ENCODE data around the gene RALY.
"Not testable (repeated sequence)": the region's sequence is repeated elsewhere in the genome, so short reads cannot be mapped to it uniquely, and the experiment has no call there.

RALY gene

DNA sequence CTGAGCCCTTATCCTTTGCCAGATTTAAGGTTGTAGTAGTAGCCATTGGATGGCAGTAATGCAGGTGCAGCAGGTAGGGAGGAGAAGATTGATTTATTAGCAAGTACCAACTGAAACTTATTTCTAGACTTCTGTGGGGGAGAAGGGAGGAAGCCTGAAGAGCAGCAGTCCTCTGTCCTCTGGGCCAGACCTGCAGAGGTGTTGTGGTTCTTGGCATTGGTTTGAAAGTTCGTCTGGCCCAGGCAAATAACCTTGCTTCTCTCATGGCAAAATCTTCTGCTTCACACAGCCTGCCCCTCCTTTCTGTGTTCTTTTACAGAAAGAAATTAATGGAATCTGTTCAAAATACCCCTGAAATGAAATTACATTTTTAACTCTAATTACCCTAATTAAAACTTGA lies 24.5 kb downstream of the RALY start:
- no peak for DNase-seq

- no peak for DNase-seq
Measured at GRCh38 chr20:34022151-34022838, 28.6 kb downstream of the RALY start.

GRCh38 chr20:34022839-34023234 lies 29.1 kb downstream of the RALY start:
- DNase-seq, result no peak

DNA sequence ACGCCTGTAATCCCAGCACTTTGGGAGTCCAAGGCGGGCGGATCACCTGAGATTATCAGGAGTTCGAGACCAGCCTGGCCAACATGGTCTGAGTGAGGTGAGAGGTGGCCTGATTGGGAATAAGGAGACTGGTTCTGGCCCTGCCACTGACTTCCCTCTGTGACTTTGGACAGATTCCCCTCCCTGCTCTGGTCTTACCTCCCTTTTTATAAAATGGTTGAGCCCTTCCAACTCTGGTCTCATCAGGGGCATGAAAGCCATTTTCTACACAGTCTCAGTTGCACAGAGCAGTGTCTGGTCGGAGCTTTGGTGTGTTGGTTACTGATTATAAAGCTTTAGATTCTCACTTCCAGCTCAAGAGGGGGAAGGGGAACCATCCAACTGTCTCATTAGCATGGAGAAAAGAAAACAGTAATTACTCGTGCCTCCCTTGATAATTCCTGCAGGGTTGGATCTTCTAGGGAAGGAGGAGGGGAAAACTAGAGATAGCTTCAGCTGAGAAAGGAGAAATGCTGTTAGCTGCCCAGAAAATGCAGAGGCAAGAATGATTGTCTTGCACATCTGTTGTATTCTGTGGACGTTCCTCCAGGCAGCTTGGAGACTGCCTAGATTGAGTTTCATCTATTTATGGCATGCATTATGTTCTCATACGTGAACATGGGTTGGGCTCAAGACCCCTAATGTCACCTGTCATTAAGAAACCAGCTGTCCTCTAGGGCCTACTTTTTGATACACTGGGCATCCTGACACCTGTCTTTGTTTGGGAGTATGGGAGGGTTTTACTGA lies 30.4 kb downstream of the RALY start:
- no peak for DNase-seq

DNA sequence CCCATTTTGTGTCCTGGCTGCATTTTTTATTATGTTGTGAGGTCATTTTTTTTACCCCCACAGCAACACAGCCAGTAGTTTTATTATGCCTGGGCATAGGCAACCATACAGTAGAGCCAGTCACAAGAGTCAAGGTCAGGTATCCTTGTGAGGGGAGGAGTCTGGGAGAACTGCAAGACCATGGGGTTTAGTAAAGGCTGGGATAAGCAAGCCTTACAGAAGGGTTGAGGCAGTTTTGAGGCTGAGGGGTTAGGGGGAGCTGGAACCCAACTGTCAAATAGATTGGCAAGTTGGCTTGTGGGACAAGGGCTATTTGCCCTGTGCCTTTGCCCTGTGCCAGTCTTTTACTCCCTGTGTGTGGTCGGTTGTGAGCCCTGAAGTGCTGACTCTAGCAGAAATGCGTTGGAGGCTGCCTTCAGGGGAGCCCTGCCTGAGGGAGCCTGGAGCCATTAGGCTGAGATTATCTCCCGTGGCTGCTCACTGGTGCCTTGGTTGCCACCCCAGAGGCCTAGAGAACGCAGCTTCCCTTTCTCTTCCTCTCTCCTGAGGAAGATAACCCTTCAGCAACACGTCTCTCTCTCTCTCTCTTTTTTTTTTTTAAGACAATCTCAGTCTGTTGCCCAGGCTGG lies 31.1 kb downstream of the RALY start:
- no peak for DNase-seq

DNA sequence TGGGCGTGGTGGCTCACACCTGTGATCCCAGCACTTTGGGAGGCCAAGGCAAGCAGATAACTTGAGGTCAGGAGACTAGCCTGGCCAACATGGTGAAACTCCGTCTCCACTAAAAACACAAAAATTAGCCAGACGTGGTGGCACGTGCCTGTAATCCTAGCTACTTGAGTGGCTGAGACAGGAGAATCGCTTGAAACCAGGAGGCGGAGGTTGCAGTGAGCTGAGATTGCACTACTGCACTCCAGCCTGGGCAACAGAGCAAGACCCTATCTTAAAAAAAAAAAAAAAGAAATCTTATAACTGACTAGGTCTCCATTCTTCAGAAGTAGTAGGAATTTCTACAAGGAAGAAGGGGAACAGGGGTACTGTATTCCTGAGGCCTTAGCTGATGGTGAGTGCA lies 34.3 kb downstream of the RALY start:
- not testable (repeated sequence) for DNase-seq

DNA sequence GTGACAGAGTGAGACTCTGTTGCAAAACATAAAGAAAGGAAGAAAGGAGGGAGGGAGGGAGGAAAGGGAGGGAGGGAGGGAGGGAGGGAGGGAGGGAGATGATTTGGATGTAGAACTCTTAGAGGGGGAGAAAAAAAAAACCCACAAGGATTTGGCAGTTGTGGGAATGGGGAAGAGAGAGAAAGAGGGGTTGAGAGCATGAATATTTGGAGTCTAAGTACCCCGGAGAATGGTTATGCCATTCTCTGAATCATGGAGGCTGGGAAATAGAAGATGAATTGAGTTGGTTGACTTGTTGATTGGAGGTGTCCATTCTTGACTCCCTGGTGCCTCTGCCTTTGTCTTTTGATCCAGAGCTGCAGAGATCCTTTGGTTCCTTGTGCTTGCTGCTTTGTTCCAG lies 35.7 kb downstream of the RALY start:
- DNase-seq, result no peak

DNA sequence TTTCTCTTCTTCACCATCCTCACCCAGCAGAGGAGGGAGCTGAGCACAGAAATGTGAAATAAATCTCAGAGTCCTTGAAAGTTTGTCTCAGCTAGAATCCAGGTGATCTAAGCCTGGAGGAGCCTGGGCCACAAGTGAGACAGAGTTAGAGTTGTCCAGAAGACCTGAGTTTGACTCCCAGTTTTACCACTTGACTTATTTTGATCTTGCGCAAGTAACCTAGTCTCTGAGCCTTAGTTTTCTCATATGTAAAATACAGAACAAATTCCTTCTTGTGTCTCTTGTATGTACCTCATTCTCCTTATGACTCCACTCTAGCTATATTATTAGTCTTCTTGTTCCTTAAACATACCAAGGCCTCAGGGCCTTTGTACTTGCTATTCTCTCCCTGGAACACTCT lies 36.7 kb downstream of the RALY start:
- DNase-seq, result no peak

- no peak for DNase-seq
Measured at GRCh38 chr20:34033903-34034302, 40.2 kb downstream of the RALY start.

GRCh38 chr20:34037121-34037520 lies 43.4 kb downstream of the RALY start:
- peak; percentile 6 for DNase-seq

- no peak for DNase-seq
Measured at GRCh38 chr20:34037767-34038166, 44.1 kb downstream of the RALY start.

DNA sequence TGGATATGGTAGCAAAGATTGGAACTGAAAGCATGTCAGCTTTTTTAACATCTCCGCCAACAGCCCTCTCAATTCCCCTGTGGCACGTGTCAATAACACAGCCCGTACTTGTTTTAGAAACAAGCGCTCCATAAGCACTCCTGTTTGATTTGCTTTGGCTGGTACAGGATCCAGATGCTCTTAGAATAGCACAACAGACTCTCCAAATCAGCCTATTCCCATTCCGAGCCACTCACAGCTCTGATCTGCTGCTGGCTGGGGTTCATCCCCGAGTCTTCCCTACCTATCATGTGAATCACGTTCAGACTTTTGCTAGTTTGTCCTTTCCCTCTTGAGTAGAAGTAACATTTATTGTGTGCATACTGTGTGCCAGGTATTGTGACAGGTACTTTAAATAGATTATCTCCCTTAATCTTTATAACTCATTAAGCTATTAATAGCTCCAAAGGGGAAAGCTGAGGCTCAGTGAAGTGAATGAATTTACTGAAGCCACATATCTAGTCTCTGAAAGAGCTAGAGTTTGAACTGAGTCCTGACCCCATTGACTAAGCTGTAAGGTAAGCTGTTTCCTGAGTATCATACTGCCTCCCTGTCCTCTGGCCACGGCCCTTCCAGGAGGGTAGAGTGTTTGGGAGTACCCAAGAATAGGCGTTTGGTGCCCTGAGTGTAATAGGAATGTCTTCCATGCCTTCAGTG lies 46.7 kb downstream of the RALY start:
- DNase-seq, result no peak

DNA sequence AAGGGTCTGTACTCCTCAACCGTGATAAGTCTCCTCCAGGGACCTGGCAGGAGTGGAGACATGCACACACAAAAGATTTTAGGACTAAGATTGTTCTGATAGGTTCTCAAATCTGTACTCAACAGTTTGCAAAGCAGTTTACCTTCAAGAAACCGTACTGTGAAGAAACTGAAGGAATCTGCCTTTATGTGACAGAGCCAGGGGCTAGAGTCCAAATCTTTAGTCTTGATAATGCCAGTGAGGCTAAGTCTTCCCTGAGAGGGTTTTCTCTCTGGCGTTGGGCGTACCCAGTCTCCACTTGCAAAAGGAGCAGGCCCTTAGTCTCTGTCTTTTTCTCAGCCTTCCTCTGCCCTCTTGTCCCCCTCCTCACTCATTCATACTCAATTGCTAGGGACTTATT lies 47.5 kb downstream of the RALY start:
- no peak for DNase-seq

DNA sequence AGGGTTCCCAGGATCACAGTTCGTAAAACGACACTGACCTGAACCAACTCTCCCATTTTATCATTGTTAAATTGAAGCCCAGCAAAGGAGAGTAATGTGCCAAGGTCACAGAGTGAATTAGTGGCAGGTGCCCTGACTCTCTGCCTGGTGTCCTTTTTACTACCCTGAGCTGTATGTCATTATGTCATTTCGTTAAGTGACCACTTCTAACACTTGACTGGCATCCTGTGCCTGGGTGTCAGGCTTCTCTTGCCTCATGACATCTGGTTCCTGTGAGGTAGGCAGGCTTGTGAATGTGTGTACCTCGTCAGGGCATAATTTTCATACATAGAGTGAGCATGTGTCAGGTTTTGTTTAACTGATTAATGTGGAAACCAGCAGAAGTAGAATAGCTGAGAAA lies 48.6 kb downstream of the RALY start:
- no peak for DNase-seq

GRCh38 chr20:34043025-34043424 lies 49.3 kb downstream of the RALY start:
- no peak for DNase-seq

- DNase-seq, result no peak
Measured at GRCh38 chr20:34045294-34045693, 51.6 kb downstream of the RALY start.

GRCh38 chr20:34045930-34046725 lies 52.4 kb downstream of the RALY start:
- DNase-seq, result no peak

- DNase-seq, result no peak
Measured at GRCh38 chr20:34047010-34047687, 53.4 kb downstream of the RALY start.

GRCh38 chr20:34047917-34048316 lies 54.2 kb downstream of the RALY start:
- DNase-seq, result no peak

DNA sequence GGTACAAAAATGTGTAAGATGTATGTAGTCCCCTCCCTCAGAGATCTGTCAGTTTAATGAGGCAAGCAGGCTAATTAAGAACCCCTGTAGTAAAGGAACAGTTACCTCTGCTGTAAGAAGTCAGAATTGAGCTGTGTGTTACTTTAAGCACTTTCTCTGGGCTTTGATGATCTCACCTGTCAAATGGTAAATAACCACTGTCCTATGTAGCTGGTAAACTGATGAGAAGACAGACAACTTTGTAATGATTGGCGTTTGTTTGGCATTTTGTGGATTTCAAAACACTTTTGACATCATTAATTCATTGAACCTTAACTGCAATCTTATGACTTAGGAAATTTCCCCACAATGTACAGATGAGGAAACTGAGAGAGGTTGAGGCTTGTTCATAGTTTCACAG lies 55.7 kb downstream of the RALY start:
- no peak for DNase-seq

DNA sequence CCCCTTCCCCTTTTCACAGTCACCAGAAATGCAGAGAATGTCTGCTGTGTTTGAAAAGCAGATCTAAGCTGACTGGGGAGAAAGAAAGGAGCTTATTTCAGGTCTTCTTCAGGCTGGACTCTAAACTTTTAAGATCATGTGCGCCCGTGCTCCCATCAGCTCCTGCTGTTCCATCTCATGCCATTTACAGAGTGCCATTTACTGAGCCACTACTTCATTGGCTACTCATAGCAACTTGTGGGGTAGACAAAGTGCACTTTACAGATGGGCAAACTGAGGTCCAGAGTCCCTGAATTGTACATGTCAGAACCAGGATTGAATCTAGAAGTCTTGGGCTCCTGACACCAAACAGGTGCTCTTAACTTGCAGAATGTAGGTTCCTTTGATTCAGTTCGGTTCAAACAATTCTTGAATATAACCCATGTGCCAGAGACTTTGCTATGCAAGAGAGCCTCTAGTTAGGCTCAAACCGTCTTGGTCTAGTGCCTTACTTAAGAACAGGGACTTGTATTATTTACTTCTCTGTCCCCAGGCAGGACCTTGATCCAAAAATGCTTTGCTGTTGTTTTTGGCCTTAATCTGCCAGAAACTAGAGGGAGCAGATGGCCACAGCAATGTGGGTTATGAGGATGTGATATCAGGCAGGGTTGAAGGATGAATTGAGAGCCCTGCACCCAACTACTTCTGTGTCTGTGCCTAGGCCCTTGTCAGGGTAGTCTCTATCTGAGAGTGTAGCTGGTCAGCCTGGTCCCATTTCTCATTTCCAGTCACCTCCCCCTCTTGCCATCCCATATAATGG lies 56.4 kb downstream of the RALY start:
- DNase-seq, result no peak
